ENCODE data around the gene BAZ1A.

Gene BAZ1A

DNA sequence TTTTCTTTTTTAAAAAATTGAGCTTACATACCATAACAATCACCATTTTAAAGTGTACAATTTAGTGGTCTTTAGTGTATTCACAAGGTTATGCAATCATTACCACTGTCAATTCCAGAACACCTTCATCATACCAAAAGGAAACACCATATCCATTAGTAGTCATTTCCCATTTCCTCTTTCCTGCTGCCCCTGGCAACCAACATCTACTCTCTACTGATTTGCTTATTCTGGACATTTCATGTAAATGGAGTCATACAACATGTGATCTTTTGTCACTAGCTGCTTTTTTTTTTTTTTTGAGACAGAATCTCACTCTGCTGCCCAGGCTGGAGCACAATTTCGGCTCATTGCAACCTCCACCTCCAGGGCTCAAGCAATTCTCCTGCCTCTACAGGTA lies 93.9 kb downstream of the BAZ1A start:
- Histone ChIP-seq H3K36me3 (peaks cover 10 to 62% (median 38%) of the 10 kb centered on the region in 3 donors), H3K27ac (no peak overlapping the region), H3K4me1 (no peaks in the 10 kb centered on the region), H3K4me3 (no peak overlapping the region), H3K9me3 (no peaks in the 10 kb centered on the region), H3K27me3 (no peaks in the 10 kb centered on the region)
- DNase-seq, result no peak
- intact Hi-C loops (cut with DNase I; ENCODE audit: low total_unique reads), result no loop called here
- TF ChIP-seq, protein P1, sequence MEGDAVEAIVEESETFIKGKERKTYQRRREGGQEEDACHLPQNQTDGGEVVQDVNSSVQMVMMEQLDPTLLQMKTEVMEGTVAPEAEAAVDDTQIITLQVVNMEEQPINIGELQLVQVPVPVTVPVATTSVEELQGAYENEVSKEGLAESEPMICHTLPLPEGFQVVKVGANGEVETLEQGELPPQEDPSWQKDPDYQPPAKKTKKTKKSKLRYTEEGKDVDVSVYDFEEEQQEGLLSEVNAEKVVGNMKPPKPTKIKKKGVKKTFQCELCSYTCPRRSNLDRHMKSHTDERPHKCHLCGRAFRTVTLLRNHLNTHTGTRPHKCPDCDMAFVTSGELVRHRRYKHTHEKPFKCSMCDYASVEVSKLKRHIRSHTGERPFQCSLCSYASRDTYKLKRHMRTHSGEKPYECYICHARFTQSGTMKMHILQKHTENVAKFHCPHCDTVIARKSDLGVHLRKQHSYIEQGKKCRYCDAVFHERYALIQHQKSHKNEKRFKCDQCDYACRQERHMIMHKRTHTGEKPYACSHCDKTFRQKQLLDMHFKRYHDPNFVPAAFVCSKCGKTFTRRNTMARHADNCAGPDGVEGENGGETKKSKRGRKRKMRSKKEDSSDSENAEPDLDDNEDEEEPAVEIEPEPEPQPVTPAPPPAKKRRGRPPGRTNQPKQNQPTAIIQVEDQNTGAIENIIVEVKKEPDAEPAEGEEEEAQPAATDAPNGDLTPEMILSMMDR (IDR thresholded peaks at IDR 0.05), result no peak

DNA sequence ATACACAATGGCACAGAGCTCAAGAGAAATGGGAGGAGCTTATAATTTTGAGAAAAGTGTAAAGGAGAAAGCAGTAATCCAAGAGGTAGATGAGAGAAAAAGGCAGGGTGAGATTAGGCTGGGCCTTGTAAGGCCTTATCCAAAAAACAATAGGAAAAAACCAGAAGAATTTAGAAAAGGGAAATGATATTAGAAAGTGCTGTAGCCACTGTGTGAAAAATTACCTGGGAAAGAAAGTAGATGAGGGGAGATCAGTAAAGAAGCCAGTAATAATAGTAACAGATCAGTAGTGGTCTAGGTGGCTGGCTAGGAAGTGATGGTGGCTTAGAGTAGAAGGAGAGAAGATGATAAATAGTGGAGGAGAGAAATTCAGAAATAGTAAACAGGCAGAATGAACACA lies 94.5 kb downstream of the BAZ1A start:
- H3K27me3 ChIP-seq, result no peaks in the 10 kb centered on the region
- no peak overlapping the region for H3K4me3 ChIP-seq
- H3K9me3 ChIP-seq, result no peaks in the 10 kb centered on the region
- intact Hi-C loops (cut with DNase I; ENCODE audit: low total_unique reads), result no loop called here
- H3K36me3 ChIP-seq, result peaks cover 15 to 64% (median 44%) of the 10 kb centered on the region in 3 donors
- no peak overlapping the region for H3K27ac ChIP-seq
- no peaks in the 10 kb centered on the region for H3K4me1 ChIP-seq
- DNase-seq, result no peak
- TF ChIP-seq, protein P1 (IDR thresholded peaks at IDR 0.05), result no peak

DNA sequence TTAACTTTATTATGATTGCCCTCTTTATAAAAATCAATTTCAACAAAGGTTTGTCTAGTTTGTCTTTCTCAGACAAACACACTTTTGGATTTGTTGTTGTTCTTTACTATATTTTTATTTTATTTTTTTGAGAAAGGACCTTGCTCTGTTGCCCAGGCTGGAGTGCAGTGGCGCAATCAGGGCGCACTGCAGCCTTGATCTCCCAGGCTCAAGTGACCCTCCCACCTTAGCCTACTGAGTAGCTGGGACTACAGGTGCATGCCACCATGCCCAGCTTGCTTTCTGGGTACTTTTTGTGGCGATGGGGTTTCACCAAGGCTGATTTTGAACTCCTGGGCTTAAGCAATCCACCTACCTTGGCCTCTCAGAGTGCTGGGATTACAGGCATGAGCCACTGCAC lies 96.4 kb downstream of the BAZ1A start:
- no peak overlapping the region for H3K27ac ChIP-seq
- H3K4me1 ChIP-seq, result no peaks in the 10 kb centered on the region
- H3K36me3 ChIP-seq, result peaks cover 29 to 68% (median 63%) of the 10 kb centered on the region in 3 donors
- no peaks in the 10 kb centered on the region for H3K9me3 ChIP-seq
- TF ChIP-seq, protein P1 (IDR thresholded peaks at IDR 0.05), result no peak
- H3K27me3 ChIP-seq, result no peaks in the 10 kb centered on the region
- H3K4me3 ChIP-seq, result no peak overlapping the region
- intact Hi-C loops (cut with DNase I; ENCODE audit: low total_unique reads), result no loop called here
- no peak for DNase-seq

DNA sequence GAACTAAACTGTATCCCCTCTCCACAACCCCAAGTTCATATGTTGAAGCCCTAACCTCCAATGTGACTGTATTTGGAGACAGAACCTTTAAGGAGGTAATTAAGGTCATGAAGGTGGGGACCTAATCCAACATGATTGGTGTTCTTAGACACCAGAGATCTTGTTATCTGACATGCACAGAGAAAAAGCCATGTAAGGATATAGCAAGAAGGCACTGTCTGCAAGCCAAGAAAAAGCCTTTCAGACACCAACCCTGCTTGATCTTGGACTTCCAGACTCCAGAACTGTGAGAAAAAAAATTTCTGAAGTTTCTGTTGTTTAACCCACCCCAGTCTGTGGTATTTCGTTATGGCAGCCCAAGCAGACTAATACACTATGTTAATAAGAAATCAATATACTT lies 98.5 kb downstream of the BAZ1A start:
- DNase-seq, result no peak
- TF ChIP-seq, protein P1 (IDR thresholded peaks at IDR 0.05), result no peak
- H3K9me3 ChIP-seq, result no peaks in the 10 kb centered on the region
- H3K27me3 ChIP-seq, result no peaks in the 10 kb centered on the region
- intact Hi-C loops (cut with DNase I; ENCODE audit: low total_unique reads), result no loop called here
- H3K36me3 ChIP-seq, result peaks cover 39 to 69% (median 55%) of the 10 kb centered on the region in 3 donors
- no peak overlapping the region for H3K27ac ChIP-seq
- H3K4me3 ChIP-seq, result no peak overlapping the region
- no peaks in the 10 kb centered on the region for H3K4me1 ChIP-seq

DNA sequence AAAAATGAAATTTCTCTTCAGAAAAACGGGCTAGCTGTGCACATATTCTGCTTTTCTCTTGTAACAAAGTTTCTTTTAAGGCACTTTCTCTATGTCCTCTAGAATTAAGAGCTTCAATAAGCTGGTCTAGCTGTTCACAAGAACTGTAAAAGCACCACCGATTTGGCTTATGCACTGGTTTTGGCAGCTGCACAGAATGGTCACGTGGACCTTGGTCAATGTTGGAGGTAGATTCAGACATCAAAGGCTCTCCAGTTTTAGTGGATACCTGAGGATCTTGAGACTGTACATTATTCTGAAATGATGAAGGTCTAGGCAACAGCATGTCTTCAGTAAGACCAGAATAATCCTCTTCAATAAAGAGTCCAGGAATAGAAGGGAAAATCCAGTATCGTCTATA lies 99.2 kb downstream of the BAZ1A start:
- Histone ChIP-seq H3K9me3 (no peaks in the 10 kb centered on the region), H3K27me3 (no peaks in the 10 kb centered on the region), H3K4me1 (no peaks in the 10 kb centered on the region), H3K36me3 (peaks cover 39 to 72% (median 54%) of the 10 kb centered on the region in 3 donors), H3K27ac (no peak overlapping the region), H3K4me3 (no peak overlapping the region)
- no peak for DNase-seq
- TF ChIP-seq, protein P1 (IDR thresholded peaks at IDR 0.05), result no peak
- intact Hi-C loops (cut with DNase I; ENCODE audit: low total_unique reads), result no loop called here

DNA sequence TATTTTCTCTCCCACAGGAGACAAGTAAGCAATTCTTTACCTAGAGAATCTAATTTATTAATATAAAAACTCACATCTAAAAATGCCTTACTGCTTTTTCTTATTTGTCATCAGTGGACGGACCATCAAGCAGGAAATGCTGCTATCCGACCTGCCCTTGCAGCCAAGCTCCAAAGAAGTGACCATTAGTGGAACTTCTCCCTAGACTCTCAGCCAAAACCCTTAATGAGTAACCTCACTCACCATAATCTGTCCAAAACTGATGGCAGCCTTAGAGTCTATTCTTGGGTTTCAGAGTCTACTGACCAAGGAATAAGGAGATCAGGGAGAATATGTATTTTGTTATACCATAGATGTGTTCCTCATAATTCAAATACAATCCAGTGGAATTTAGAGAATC lies 99.8 kb downstream of the BAZ1A start:
- Histone ChIP-seq H3K9me3 (no peaks in the 10 kb centered on the region), H3K4me3 (no peak overlapping the region), H3K4me1 (no peaks in the 10 kb centered on the region), H3K27me3 (no peaks in the 10 kb centered on the region), H3K27ac (no peak overlapping the region), H3K36me3 (peaks cover 39 to 75% (median 48%) of the 10 kb centered on the region in 3 donors)
- TF ChIP-seq, protein P1 (IDR thresholded peaks at IDR 0.05), result no peak
- no peak for DNase-seq
- intact Hi-C loops (cut with DNase I; ENCODE audit: low total_unique reads), result no loop called here
